ENCODE data around the gene RAI1. TPM values are rescaled to one million over a fixed set of nuclear protein-coding genes. Genes with fewer than 3 reads are reported as not detected.

Gene RAI1
- total RNA-seq, 3 donors from 2014 or later = 19.9 to 22.4 (median 20.1) TPM

GRCh38 chr17:17719199-17719940 is 38.1 kb downstream of the RAI1 start:
- peaks cover 6% of the 10 kb centered on the region for H3K36me3 Mint-ChIP-seq (ENCODE audit: insufficient read depth)
- H3K4me1 Mint-ChIP-seq (ENCODE audit: low read depth) = peaks cover 23% of the 10 kb centered on the region
- H3K4me3 Mint-ChIP-seq = no peak overlapping the region
- peaks cover 22% of the 10 kb centered on the region for H3K27me3 Mint-ChIP-seq (ENCODE audit: low read depth)
- ATAC-seq (no peak), DNase-seq (no peak)
- H3K9me3 Mint-ChIP-seq = no peaks in the 10 kb centered on the region

GRCh38 chr17:17719966-17720543 is 38.8 kb downstream of the RAI1 start:
- no peak overlapping the region for H3K4me3 Mint-ChIP-seq
- no peak for ATAC-seq

GRCh38 chr17:17721140-17721668 is 39.9 kb downstream of the RAI1 start:
- no peak for DNase-seq
- Mint-ChIP-seq H3K36me3 (ENCODE audit: insufficient read depth) (peaks cover 6% of the 10 kb centered on the region), H3K4me3 (peak overlapping the region; percentile 51), H3K4me1 (ENCODE audit: low read depth) (peaks cover 30% of the 10 kb centered on the region), H3K27me3 (ENCODE audit: low read depth) (peaks cover 22% of the 10 kb centered on the region), H3K9me3 (no peaks in the 10 kb centered on the region)
- ATAC-seq = no peak

More at GRCh38 chr17:17719966-17720543, 38.8 kb downstream of the RAI1 start:
- no peak for DNase-seq
- Mint-ChIP-seq H3K27me3 (ENCODE audit: low read depth) (peaks cover 22% of the 10 kb centered on the region), H3K9me3 (no peaks in the 10 kb centered on the region), H3K4me1 (ENCODE audit: low read depth) (peaks cover 24% of the 10 kb centered on the region), H3K36me3 (ENCODE audit: insufficient read depth) (peaks cover 6% of the 10 kb centered on the region)

- Mint-ChIP-seq H3K9me3 (no peaks in the 10 kb centered on the region), H3K36me3 (ENCODE audit: insufficient read depth) (no peaks in the 10 kb centered on the region), H3K27me3 (ENCODE audit: low read depth) (peaks cover 22% of the 10 kb centered on the region), H3K4me3 (peak overlapping the region; percentile 85), H3K4me1 (ENCODE audit: low read depth) (peaks cover 36% of the 10 kb centered on the region)
- ATAC-seq (peak; percentile 20 to 24), DNase-seq (no peak)
These were observed 41.0 kb downstream of the RAI1 start for GRCh38 chr17:17722081-17722905.

- H3K27me3 Mint-ChIP-seq (ENCODE audit: low read depth) = peaks cover 22% of the 10 kb centered on the region
- no peak for DNase-seq
- peaks cover 36% of the 10 kb centered on the region for H3K4me1 Mint-ChIP-seq (ENCODE audit: low read depth)
- no peaks in the 10 kb centered on the region for H3K9me3 Mint-ChIP-seq
- H3K4me3 Mint-ChIP-seq = peak overlapping the region; percentile 85
- H3K36me3 Mint-ChIP-seq (ENCODE audit: insufficient read depth) = no peaks in the 10 kb centered on the region
- ATAC-seq = peak; percentile 25 to 26
These were observed 41.7 kb downstream of the RAI1 start for GRCh38 chr17:17722906-17723353.

GRCh38 chr17:17723354-17724261 is 42.4 kb downstream of the RAI1 start:
- no peaks in the 10 kb centered on the region for H3K9me3 Mint-ChIP-seq
- H3K4me3 Mint-ChIP-seq = peak overlapping the region; percentile 85
- DNase-seq = peak; percentile 21
- H3K4me1 Mint-ChIP-seq (ENCODE audit: low read depth) = peaks cover 36% of the 10 kb centered on the region
- peaks cover 22% of the 10 kb centered on the region for H3K27me3 Mint-ChIP-seq (ENCODE audit: low read depth)
- ATAC-seq = peak; percentile 75
- no peaks in the 10 kb centered on the region for H3K36me3 Mint-ChIP-seq (ENCODE audit: insufficient read depth)

GRCh38 chr17:17724307-17725010 is 43.2 kb downstream of the RAI1 start:
- DNase-seq (no peak), ATAC-seq (no peak)
- Mint-ChIP-seq H3K4me3 (peak overlapping the region; percentile 79), H3K36me3 (ENCODE audit: insufficient read depth) (no peaks in the 10 kb centered on the region), H3K4me1 (ENCODE audit: low read depth) (peaks cover 37% of the 10 kb centered on the region), H3K27me3 (ENCODE audit: low read depth) (peaks cover 22% of the 10 kb centered on the region), H3K9me3 (no peaks in the 10 kb centered on the region)

GRCh38 chr17:17725011-17725751 is 43.9 kb downstream of the RAI1 start:
- Mint-ChIP-seq H3K36me3 (ENCODE audit: insufficient read depth) (no peaks in the 10 kb centered on the region), H3K4me3 (peak overlapping the region; percentile 56), H3K4me1 (ENCODE audit: low read depth) (peaks cover 41% of the 10 kb centered on the region), H3K27me3 (ENCODE audit: low read depth) (peaks cover 22% of the 10 kb centered on the region), H3K9me3 (no peaks in the 10 kb centered on the region)
- no peak for DNase-seq
- no peak for ATAC-seq

- Mint-ChIP-seq H3K4me3 (no peak overlapping the region), H3K9me3 (no peaks in the 10 kb centered on the region), H3K36me3 (ENCODE audit: insufficient read depth) (no peaks in the 10 kb centered on the region), H3K4me1 (ENCODE audit: low read depth) (peaks cover 41% of the 10 kb centered on the region), H3K27me3 (ENCODE audit: low read depth) (peaks cover 22% of the 10 kb centered on the region)
- DNase-seq (no peak), ATAC-seq (no peak)
These were observed 44.6 kb downstream of the RAI1 start for GRCh38 chr17:17725752-17726457.

- DNase-seq (no peak), ATAC-seq (no peak)
- Mint-ChIP-seq H3K36me3 (ENCODE audit: insufficient read depth) (no peaks in the 10 kb centered on the region), H3K4me1 (ENCODE audit: low read depth) (peaks cover 37% of the 10 kb centered on the region), H3K4me3 (no peak overlapping the region), H3K9me3 (no peaks in the 10 kb centered on the region), H3K27me3 (ENCODE audit: low read depth) (peaks cover 17% of the 10 kb centered on the region)
These were observed 45.3 kb downstream of the RAI1 start for GRCh38 chr17:17726458-17727060.

- no peaks in the 10 kb centered on the region for H3K9me3 Mint-ChIP-seq
- no peak for DNase-seq
- H3K4me1 Mint-ChIP-seq (ENCODE audit: low read depth) = peaks cover 31% of the 10 kb centered on the region
- peaks cover 11% of the 10 kb centered on the region for H3K27me3 Mint-ChIP-seq (ENCODE audit: low read depth)
- H3K4me3 Mint-ChIP-seq = no peak overlapping the region
- H3K36me3 Mint-ChIP-seq (ENCODE audit: insufficient read depth) = no peaks in the 10 kb centered on the region
- no peak for ATAC-seq
These were observed 45.9 kb downstream of the RAI1 start for GRCh38 chr17:17727111-17727659.
